Embryonic facial prominence (tissue), 1 donor: Measurements from ENCODE around the gene RWDD1.
"Not testable (repeated sequence)": the region's sequence is repeated elsewhere in the genome, so short reads cannot be mapped to it uniquely, and the experiment has no call there.

Source experiments
- DNase-seq: peaks from one replicate; pipeline ENCODE4 v3.0.0-alpha.2; 2016; ENCODE audit errors: extremely low spot score

RWDD1 gene

DNA sequence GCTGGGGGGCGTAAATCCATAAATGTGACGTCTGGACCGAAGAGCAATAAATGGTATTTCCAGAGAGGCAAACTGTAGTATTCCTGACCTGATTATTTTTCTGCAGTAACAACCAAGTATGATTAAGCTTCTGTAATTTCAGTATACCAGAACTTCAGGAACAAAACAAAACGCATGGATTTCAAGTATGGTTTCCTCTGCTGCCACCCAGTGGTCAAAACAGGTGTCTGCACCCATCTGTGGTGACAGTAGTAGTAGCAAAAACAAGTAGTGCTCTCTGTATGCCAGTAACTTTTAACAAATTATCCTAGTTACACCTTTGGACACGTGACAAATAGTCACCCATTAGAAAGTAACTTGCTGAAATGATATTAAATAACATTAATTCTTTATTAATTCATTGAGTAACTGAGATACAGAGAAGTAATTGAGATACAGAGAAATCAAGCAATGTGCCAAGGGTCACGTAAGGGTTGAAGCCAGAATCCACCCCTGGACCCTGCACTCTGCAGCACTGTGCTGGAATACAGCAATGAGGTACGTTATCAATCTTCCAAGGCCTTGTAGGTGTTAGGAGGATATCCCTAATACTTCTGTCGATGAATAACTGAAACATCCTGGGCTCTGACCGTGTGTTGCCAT lies 9.8 kb upstream of the RWDD1 start:
- DNase-seq = peak; percentile 59

DNA sequence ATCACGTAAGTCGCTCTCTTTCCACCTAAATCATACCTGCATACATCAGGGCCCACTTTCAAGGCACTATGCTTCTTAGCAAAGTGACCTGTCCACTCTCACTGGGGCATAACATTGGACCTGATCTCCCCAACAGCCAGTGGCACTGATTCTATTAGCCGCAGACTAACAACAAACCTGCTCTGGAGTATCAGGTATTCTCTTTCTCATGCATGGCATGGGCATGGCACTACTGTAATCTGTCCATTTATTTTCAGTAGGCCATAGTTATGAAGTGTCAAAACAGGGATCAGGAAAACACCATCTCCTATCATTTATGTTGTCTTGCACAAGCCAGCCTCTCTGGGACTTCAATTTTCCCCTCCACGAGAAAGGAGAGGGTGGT lies 9.3 kb upstream of the RWDD1 start:
- DNase-seq = no peak

DNA sequence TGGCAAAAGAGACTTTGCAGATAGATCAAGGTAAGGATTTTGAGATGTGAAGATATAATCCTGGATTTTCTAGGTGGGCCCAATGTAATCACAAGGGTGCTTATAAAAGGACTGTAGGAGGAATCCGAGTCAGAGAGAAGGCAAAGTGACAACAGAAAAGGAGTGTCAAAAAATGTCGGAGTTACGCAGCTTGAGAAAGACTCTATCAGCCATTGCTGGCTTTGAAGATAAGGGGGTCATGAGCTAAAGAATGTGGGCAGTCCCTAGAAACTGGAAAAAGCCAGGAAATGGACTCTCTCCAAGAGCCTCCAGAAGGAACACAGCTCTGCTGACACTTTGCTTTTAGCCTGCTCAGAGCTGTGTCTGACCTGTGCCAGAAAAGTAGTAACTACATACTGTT lies 8.7 kb upstream of the RWDD1 start:
- no peak for DNase-seq

DNA sequence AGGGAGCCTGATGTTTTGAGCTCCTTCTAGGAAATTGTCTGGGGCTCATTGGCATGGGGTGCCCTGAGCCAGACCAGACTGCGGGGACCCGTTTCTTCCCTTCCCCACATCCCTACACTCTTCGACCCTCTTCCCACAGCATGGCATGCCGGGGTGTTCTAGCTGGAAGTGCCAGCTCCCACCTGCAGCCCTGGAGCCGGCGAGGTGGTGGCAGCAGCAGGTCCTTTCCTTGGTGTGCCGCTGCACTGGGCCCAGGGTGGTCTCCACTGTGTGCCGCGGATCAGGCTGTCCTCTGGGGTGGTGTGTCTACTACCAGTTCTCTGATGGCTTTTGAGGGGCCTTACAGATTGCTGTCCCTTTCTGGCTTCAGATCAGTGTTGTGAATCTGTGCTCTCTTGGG lies 7.5 kb upstream of the RWDD1 start:
- no peak for DNase-seq

DNA sequence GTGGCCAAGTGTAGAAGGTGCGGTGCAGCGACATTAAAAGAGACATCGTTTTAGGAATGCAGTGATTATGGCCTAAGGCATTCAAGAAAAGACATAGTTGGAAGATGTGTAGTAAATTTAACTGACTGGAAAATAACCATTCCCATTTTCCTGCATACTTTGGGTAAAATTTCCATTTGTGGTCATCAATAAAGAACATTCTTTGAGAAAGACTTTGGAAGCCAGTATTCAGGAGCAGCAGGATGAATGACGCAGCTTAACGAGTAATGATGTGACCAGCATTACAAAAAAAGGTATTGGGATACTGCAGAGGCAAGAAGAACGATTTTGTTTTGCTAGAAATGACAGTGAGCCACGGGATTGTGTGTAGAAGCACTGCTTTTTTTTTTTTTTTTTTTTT lies 7.0 kb upstream of the RWDD1 start:
- no peak for DNase-seq

DNA sequence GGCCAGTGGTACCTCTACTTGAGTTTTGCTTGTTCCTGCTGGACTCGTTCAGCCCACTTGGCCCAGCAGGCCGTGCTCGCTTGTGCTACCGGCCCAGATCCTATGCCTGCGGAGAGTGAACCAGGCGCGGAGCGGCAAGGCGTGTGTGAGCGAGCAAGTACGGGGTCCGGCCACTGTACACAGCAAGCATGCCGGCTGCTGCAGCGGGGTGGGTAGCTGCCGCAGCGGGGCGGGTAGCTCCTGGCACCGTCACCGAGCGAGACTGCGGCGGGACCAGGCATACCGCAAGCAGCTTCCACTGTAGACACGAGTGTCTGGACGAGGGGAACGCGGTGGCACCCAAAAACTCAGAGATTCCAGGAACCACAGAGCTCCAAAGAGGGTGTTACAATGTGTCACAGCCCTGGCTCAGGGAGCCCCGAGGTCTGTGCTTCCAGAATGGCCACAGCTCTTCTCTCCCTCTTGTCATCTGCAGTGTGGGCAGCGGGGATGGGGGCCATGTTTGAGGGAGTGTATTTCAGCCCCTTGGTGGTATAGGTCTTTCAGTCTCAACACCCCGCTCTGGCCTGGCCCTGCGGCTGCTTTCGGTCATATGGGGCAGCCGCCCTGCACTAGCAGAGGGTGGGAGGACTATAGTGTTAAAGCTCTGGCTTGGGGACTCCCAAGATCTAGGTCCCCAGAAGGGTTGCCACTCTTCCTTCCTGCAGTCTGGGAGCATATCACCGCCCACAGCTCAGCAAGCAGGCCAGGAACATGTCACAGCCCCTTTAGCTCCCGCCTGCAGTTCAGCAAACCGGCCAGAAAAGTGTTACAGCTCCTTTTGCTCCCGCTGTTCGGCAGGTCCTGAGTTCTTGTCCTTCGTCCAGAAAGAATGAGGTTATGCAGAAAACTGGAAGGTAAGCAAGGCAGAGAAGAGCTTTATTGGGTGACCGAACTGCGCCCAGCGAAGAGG lies 6.1 kb upstream of the RWDD1 start:
- DNase-seq = no peak

DNA sequence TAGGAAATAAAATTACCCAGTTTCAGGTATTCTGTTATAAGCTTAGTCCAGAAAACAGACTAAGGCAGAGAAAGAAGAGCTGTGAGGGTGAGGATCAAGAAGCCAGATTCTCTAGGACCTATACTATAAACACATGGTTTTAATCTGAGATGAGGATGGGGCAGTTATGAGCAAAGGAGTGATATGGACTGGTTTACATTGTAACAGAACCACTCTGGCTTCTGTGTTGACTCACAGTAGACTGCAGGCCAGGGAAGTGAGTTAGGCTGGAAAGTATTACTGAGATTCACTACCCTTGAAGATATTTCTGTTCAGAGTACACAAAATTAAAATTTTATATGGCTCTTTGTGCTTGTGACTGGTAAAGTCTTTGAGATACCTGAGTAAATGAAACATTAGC lies 3.2 kb upstream of the RWDD1 start:
- DNase-seq = no peak

DNA sequence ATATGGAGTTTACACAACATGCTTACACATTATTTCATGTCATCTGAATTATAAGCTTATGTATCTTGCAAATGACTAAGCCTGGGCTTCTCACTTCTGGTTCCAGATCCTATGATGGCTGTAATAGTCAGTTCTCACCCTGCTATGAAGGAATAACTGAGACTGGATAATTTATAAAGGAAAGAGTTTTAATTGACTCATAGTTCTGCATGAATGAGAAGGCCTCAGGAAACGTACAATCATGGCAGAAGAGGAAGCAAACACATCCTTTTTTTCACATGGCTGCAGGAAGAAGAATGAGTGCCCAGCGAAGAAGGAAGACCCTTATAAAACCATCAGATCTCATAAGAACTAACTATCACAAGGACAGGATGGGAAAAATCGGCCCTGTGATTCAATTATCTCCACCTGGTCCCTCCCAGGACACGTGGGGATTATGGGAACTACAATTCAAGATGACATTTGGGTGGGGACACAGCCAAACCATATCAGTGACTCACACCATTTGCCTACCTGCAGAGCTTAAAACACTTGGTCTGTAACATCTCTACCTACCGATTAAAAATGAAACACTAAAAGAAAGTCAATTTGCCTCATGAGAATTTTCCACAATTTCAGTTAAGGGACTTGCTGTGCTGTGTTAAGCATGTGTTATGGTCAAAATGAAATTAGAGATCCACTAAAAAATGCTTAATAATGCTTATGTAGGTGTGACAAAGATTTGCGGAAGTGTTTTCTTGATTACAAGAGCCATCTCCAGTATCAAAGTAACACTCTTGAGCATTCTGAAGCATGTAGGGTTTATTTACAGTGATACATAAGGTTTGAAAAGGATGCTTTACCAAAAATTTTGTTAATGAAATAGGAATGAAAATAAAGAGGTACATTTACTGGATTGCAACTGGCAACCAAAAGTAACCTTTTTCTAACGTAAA lies 2.2 kb upstream of the RWDD1 start:
- no peak for DNase-seq

DNA sequence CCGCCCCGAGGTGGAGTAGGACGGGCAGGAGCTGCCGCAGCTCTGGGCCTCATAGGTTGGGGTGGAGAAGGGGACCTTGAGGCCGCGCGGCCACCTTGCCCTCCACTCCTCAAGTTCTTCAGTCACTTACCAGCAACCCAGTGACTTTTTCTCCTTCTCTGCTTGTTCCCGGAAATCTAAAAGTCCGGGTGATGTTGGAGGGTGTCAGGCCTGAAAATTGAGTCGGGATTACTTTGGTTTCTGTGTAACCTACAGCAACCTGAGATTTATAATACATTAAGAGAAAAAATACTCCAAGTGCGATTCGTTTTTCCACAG lies 338 bp downstream of the RWDD1 start:
- DNase-seq = no peak

DNA sequence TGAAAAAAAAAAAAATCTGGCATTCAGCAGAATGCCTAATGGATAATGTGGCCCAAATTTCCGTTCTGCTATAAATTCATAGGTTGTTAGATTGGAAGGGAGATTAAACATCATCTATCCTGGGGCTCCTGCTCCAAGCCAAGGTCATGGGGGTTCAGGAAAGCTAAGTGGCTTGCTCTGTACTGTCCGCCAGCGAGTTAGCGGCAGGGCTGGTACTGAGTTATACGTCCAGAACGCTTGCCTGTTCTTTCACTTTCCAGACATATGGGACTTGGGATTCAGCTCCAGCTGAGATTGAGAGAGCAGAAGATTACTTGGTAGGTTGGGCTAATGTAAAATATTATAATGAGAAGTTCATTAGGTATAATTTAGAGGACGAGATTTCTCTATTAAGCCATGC lies 858 bp downstream of the RWDD1 start:
- DNase-seq = peak; percentile 8

DNA sequence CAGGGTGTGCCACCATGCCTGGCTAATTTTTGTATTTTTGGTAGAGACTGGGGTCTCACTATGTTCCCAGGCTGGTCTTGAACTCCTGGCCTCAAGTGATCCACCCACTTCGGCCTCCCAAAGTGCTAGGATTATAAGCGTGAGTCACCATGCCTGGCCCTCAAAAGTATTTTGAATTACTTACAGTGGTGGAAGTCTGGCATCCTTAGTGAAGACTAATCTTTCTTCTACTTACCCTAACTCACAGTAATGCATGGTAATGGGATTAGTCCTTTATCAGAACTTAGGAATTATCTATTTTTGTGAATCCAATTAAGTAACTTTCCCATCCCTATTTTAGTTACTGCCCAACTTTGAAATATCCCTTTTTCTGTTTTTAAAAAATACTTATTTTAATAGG lies 3.9 kb downstream of the RWDD1 start:
- no peak for DNase-seq

DNA sequence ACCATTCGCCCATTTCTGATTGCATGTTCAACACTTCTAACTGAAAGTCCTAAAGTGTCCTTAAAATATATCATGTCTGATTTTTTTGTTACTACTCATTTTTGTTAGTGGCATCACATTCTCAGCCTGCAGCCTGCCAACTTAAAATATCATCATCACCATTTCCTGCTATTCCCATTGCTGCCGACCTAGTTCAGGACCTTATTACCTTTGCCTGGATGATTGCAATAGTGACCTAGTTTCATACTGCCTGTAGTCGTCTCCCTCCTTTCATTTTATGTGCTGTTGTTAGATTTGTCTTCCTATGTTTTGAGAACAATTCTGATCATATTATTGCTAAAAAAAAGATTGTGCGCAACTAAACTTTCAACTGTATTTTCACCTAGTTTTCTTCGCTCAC lies 6.2 kb downstream of the RWDD1 start:
- no peak for DNase-seq

DNA sequence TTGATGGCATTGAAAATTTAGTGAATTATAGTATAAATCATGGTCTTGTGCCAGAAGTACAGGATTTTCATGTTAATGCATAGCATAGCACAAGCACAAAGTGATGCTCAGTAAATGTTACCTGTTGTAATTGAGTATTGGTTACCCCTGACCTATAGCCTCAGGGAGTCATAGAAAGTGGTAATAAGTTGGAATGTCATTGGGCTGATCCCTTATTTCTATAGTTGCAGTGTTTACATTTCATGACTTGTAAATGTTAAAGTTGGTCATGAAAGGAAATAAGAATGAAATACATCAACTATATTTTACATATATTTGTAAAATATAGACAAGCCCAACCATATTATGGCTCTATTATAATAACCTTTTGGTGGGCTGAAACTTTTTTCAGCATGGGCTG lies 7.0 kb downstream of the RWDD1 start:
- no peak for DNase-seq

DNA sequence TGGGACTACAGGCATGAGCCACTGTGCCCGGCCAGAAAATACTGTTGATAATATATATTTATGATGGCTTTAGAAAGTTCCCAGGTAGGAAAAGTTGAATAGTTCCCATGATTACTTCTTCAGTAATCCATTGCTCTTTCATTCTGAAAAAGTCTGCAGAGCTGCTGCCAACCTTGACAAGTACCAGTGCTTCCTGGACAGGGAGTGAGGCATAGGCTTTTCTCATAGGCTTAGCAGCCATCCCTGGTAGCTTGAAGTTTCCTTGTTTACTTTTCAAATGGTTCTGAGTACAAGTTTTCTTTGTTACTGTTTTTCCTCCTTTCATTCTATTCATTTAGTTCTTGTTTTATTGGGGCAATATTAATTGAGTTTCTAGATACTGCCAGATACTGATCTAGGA lies 7.8 kb downstream of the RWDD1 start:
- DNase-seq = no peak

DNA sequence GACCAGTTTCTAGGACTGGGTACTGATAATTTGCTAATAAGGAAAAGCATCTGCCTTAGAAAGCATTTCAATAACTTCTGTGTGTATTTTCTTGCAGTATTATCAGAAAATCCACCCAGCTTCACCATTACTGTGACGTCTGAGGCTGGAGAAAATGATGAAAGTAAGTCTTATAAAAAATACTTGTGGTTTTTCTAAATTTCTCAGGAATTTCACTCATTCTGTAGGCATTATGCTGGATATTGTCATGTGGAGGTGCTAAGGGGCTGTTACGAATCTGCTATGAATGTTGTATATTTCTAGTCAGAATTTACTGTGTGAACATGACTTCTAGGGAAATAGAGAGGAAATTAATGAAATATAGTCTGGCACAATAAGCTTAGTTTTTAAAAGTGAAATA lies 8.9 kb downstream of the RWDD1 start:
- DNase-seq = no peak

DNA sequence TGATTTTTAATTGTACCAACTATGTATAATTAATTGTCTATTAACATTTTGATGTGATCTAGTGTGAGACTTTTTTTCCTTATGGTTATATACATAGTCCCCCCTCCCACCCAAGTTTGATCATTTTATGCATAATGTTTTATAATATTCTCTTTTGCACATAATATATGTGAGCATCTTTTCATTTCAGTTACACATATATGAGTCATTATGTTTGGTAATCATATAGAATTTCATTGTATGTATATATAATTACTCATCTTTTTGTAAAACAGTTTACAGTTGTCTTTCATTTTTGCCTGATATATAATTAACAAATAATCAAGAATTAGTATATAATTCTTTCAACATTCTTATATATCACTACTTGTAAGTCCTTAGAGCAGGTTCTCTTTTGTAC lies 15.0 kb downstream of the RWDD1 start:
- no peak for DNase-seq

DNA sequence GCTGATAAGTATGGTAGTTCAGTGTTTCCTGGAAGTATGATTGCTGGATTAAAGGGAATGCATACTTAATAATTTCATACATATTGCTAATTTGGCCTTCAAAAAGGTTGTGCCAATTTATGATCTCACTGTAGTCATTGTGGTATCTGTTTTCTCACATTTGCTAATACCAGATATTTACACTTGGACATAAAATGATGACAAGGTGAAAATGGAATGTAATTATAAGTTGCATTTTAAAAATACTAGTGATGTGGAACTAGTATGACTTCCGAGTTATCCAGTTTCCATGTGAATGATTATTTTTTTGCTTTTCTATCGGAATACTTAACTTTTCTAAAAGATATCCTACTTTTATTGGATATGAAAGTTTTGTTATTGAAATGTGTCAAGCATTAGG lies 15.4 kb downstream of the RWDD1 start:
- DNase-seq = no peak

DNA sequence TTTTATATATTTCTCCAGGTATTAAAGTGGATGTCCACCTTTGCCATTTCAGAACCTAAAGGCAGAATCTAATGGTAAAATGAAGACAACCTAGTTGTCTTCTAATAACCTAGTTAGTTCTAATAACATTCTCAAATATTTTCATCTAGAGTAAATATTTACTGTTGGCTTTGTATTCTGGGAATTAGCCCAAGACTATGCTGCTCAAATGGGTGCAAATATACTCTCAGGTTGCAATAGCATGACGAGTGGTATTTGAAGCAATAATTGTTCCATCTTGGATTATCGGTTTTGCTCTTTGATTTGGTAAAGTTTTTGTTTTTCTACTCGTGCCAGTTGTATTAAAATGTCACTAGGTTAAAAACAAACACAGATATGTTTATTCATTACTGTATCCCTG lies 23.9 kb downstream of the RWDD1 start:
- no peak for DNase-seq

DNA sequence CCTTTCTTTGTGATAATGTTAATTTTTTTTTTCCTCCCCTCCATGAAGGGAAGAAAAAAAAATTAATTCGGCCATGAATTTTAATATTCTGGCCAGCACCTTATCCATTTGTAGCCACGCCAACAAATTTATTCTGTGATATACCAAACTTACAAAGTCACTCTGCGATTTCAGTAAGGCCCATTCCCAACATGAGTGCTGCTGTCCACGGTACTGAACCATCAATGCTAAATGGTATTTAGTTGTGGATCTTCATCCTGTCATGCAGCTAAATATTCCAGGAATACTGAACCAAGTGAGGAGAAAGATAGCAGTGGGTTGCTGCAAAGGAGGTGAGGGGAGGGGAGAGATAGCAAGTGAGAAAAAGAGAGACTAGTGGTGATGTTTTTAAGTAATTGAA lies 25.5 kb downstream of the RWDD1 start:
- DNase-seq = no peak

DNA sequence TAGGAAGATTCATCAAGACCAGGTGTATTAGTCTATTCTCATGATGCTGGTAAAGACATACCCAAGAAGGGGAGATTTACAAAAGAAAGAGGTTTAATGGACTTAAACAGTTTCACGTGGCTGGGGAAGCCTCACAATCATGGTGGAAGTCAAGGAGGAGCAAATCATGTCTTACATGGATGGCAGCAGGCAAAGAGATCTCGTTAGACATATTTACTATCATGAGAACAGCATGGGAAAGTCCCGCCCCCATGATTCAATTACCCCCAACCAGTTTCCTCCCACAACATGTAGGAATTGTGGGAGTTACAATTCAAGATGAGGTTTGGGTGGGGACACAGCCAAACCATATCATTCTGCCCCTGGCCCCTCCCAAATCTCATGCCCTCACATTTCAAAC lies 32.6 kb downstream of the RWDD1 start:
- DNase-seq = not testable (repeated sequence)

DNA sequence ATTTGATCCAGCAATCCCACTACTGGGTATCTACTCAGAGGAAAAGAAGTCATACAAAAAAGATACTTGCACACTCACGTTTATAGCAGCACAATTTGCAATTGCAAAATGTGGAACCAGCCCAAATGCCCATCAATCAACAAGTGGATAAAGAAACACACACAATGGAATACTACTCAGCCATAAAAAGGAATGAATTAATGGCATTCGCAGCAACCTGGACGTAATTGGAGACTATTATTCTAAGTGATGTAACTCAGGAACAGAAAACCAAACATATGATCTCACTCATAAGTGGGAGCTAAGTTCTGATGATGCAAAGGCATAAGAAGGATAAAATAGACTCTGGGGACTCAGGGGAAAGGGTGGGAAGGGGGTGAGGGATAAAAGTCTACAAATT lies 33.6 kb downstream of the RWDD1 start:
- not testable (repeated sequence) for DNase-seq

DNA sequence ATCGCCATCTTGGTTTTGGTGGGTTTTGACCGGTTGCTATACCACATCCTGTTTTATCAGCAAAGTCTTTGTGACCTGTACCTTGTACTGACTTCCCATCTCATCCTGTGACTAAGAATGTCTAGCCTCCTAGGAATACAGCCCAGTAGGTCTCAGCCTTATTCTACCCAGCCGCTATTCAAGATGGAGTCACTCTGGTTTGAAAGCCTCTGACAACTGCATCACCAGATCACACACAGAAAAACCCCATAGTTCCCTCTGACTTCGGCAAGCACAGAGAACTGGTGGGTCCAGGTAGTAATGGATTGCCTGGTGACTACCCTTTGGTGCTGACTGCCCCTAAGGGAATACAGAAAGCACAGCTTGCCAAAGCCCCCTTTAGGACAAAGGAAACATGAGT lies 34.6 kb downstream of the RWDD1 start:
- no peak for DNase-seq

DNA sequence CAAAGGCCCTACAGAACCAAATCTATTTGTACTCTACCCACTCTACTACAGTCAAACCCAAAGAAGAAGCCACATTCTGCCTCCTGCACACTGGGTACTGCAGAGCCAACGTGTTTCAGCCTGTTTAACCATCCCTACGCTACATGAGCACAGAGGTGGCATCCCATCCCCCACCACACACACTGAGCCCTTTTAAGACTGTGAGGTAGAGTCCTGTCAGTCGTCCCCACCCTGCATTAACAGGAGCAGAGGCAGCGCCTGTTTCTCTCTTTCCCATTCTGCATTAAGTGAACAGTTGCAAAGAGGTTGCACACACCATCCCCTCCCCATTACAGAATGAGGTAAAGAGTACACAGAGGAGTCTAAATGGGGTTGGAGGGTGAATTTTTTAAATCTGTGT lies 39.8 kb downstream of the RWDD1 start:
- DNase-seq = no peak
